GM12878 (cell line): Measurements from ENCODE around the gene HSPA1B. TPM values are rescaled to one million over a fixed set of nuclear protein-coding genes. Genes with fewer than 3 reads are reported as not detected.

Source experiments
- BHLHE40 ChIP-seq, 2 experiments: fragments of 450-650 bp in 1 of 2; IDR thresholded peaks; 2 replicates each; pipeline ENCODE4 v1.6.1; 2011 to 2017; ENCODE audit warnings: low read depth in 2 of 2, borderline replicate concordance in 1 of 2, improper control_type of control experiment in 1 of 2, low read length in 1 of 2, mild to moderate bottlenecking in 1 of 2
- CHD4 ChIP-seq: fragments of 200-600 bp; sonication (generic); IDR thresholded peaks from 2 replicates; pipeline ENCODE4 v1.6.1; 2016; ENCODE audit warnings: mild to moderate bottlenecking
- CREM ChIP-seq: IDR thresholded peaks from 2 replicates; pipeline ENCODE4 v1.6.1; 2014; ENCODE audit warnings: antibody characterized with exemption, low read depth
- CTCF ChIP-seq, 3 experiments: IDR thresholded peaks in 2 of 3; conservative IDR thresholded peaks in 1 of 3; 2 replicates each; pipeline ENCODE4 v1.5.1; 2011; ENCODE audit warnings: low read depth in 3 of 3, low read length in 3 of 3, mild to moderate bottlenecking in 3 of 3, control low read depth in 2 of 3, moderate library complexity in 2 of 3, inconsistent platforms in 1 of 3, mixed read lengths in 1 of 3; ENCODE audit not compliant: control insufficient read depth in 2 of 3, insufficient read depth in 1 of 3; ENCODE audit errors: extremely low read depth in 1 of 3
- HDAC6 ChIP-seq: fragments of 200-600 bp; sonication (generic); IDR thresholded peaks from one replicate; pipeline ENCODE4 v1.8.0; 2017; ENCODE audit warnings: antibody characterized with exemption; ENCODE audit not compliant: unreplicated experiment
- IKZF1 ChIP-seq: fragments of 450-650 bp; conservative IDR thresholded peaks from 2 replicates; pipeline ENCODE4 v1.6.1; 2017; ENCODE audit warnings: antibody characterized with exemption, mild to moderate bottlenecking
- IKZF2 ChIP-seq, 2 experiments: fragments of 450-650 bp; IDR thresholded peaks; 2 replicates each; pipeline ENCODE4 v1.6.1; 2017; ENCODE audit warnings: mild to moderate bottlenecking in 2 of 2, moderate library complexity in 2 of 2
- IRF4 ChIP-seq: IDR thresholded peaks from 2 replicates; pipeline ENCODE4 v1.6.1; 2011; ENCODE audit warnings: low read depth, low read length
- MXI1 ChIP-seq: fragments of 150-350 bp; IDR thresholded peaks from 2 replicates; pipeline ENCODE4 v1.6.1; 2011; ENCODE audit warnings: low read depth, mild to moderate bottlenecking, inconsistent platforms, low read length, improper control_type of control experiment
- MYB ChIP-seq: fragments of 150-350 bp; IDR thresholded peaks from 2 replicates; pipeline ENCODE4 v1.6.1; 2014; ENCODE audit warnings: mild to moderate bottlenecking, low read depth, low read length, borderline replicate concordance
- MYC ChIP-seq: IDR thresholded peaks from 2 replicates; pipeline ENCODE4 v1.6.1; 2011; ENCODE audit warnings: mild to moderate bottlenecking, low read length, moderate library complexity, inconsistent platforms; ENCODE audit not compliant: insufficient read depth, insufficient replicate concordance, insufficient read length, severe bottlenecking
- NBN ChIP-seq: fragments of 450-650 bp; IDR thresholded peaks from 2 replicates; pipeline ENCODE4 v1.6.1; 2016
- NFYB ChIP-seq: IDR thresholded peaks from 2 replicates; pipeline ENCODE4 v1.6.1; 2011; ENCODE audit warnings: low read depth, mild to moderate bottlenecking, low read length, improper control_type of control experiment, moderate library complexity; ENCODE audit not compliant: insufficient read depth
- NR2F1 ChIP-seq: fragments of 450-650 bp; conservative IDR thresholded peaks from 2 replicates; pipeline ENCODE4 v1.6.1; 2017; ENCODE audit warnings: mild to moderate bottlenecking
- PKNOX1 ChIP-seq: fragments of 450-650 bp; IDR thresholded peaks from 2 replicates; pipeline ENCODE4 v1.6.1; 2016; ENCODE audit warnings: mild to moderate bottlenecking
- SIN3A ChIP-seq: IDR thresholded peaks from 2 replicates; pipeline ENCODE4 v1.6.1; 2012; ENCODE audit warnings: low read depth, low read length, improper control_type of control experiment
- SMARCA5 ChIP-seq: fragments of 450-650 bp; IDR thresholded peaks from 2 replicates; pipeline ENCODE4 v1.6.1; 2017; ENCODE audit warnings: mild to moderate bottlenecking
- SUZ12 ChIP-seq: fragments of 200-600 bp; sonication (generic); IDR thresholded peaks from one replicate; pipeline ENCODE4 v1.6.1; 2018; ENCODE audit warnings: antibody characterized with exemption, mild to moderate bottlenecking; ENCODE audit not compliant: unreplicated experiment
- USF2 ChIP-seq: IDR thresholded peaks from 2 replicates; pipeline ENCODE4 v1.6.1; 2011; ENCODE audit warnings: low read depth, low read length, improper control_type of control experiment, borderline replicate concordance
- ZNF24 ChIP-seq: fragments of 450-650 bp; IDR thresholded peaks from 2 replicates; pipeline ENCODE4 v1.6.1; 2017; ENCODE audit warnings: antibody characterized with exemption, mild to moderate bottlenecking
- ZNF592 ChIP-seq: fragments of 450-650 bp; IDR thresholded peaks from 2 replicates; pipeline ENCODE4 v1.6.1; 2017; ENCODE audit warnings: mild to moderate bottlenecking, moderate library complexity
- polyA plus RNA-seq, 11 experiments: library from polyadenylated mRNA; depleted of rRNA in 4 of 11; unstranded in 6 of 11; stranded (reverse) in 5 of 11; fragments of >200 nt; fragmentation: Nextera tagmentation in 4 of 11; fragmentation: Illumina TruSeq in 1 of 11; extraction: Ambion mirVana in 4 of 11; extraction: Trizol in 1 of 11; gene quantifications; 1 replicate in 1 of 11; 2 replicates in 10 of 11; pipeline versions ENCODE4 v1.2.1 to v1.2.3, GENCODE V29; 2011 to 2016; ENCODE audit warnings: inconsistent platforms in 2 of 11, missing spikeins in 2 of 11, low read depth in 1 of 11
- total RNA-seq, 4 experiments: library from RNA; depleted of rRNA in 3 of 4; stranded (reverse); fragments of >200 nt in 3 of 4; fragmentation: Illumina TruSeq in 1 of 4; extraction: Trizol in 1 of 4; gene quantifications; 2 replicates each; pipeline versions ENCODE4 v1.2.1 to v1.2.3, GENCODE V29; 2013 to 2021

The HSPA1B gene
- total and polyA plus RNA-seq, 10 of the 15 experiments (the other 5 are each of a cell fraction or from before 2014, with no cell fraction given): 0.11 to 40.5 (median 12.8) TPM

GRCh38 chr6:31795616-31796298 is 31.8 kb upstream of the HSPA1B start, which contains the start of gene VARS1 (continued):
- TF ChIP-seq MXI1 (peak; percentile 99), IRF4 (peak; percentile 7; the same call in 1 of the 2 replicates), SIN3A (peak; percentile 85), PKNOX1 (0 out of 2 replicates have a peak, but pooled peaks have one; percentile 22), HDAC6 (peak; percentile 60), USF2 (peak; percentile 29; the same call in 1 of the 2 replicates), CTCF (IDR thresholded peaks at IDR 0.05 in 2 of 3, conservative IDR thresholded peaks at IDR 0.05 in 1 of 3; ENCODE audit: control insufficient read depth in 2 of 3, extremely low read depth in 1 of 3, insufficient read depth in 1 of 3, low read depth in 3 of 3, low read length in 3 of 3) (peak; percentile 84 to 98 (median 88); a peak in 5 of 6 replicates), IKZF1 (peak; percentile 95), NBN (peak; percentile 57; the same call in 1 of the 2 replicates), CREM (peak; percentile 12; the same call in 1 of the 2 replicates), NFYB (no peak), IKZF2 (IDR thresholded peaks at IDR 0.05) (0 out of 4 replicates have a peak, but pooled peaks of 1 of the 2 experiments have one; percentile 7), NR2F1 (peak; percentile 76), MYC (peak; percentile 96), CHD4 (no peak), SUZ12 (no peak), SMARCA5 (peak; percentile 96), ZNF592 (peak; percentile 97), ZNF24 (no peak; the same call in none of the 2 replicates), MYB (peak; percentile 98), BHLHE40 (IDR thresholded peaks at IDR 0.05; ENCODE audit: borderline replicate concordance in 1 of 2, low read depth in 2 of 2, low read length in 1 of 2) (peak in 1 of 2 experiments; percentile 61; a peak in 2 of 4 replicates)
